A673 (cell line): Measurements from ENCODE around the gene SAT2. TPM values are rescaled to one million over a fixed set of nuclear protein-coding genes. Genes with fewer than 3 reads are reported as not detected.

ENCODE experiments used
- BruUV-seq: library from RNA; stranded (reverse); fragments of 400-500 nt; replicated peaks from 2 replicates; lab custom pipeline; 2021; lab: Mats Ljungman, UMichigan
- CTCF ChIA-PET: fragments of 300-600 bp; sonication (Branson Sonifier 250); formaldehyde crosslinking; loops from one replicate; lab custom pipeline; 2022; ENCODE audit warnings: antibody characterized with exemption; lab: Charles Lee
- POLR2A ChIA-PET: fragments of 300-600 bp; sonication (Branson Sonifier 250); formaldehyde crosslinking; loops from one replicate; lab custom pipeline; 2022; ENCODE audit warnings: antibody characterized with exemption; ENCODE audit not compliant: low non-redundant PET; lab: Charles Lee
- DNase-seq: peaks from one replicate; pipeline ENCODE4 v3.0.0-alpha.2; 2015; ENCODE audit warnings: low spot score
- H3K27ac ChIP-seq: fragments of 200-600 bp; sonication (generic); 2 replicates; pipeline ENCODE4 v1.5.1; 2016; ENCODE audit warnings: mixed run types, low read depth, mild to moderate bottlenecking, mixed read lengths, antibody characterized with exemption, low read length; ENCODE audit not compliant: poor library complexity, severe bottlenecking
- H3K27me3 ChIP-seq: fragments of 200-600 bp; sonication (generic); replicated peaks from 2 replicates; pipeline ENCODE4 v1.6.1; 2017; ENCODE audit warnings: mixed run types, low read depth, mild to moderate bottlenecking, mixed read lengths, antibody characterized with exemption, low read length; ENCODE audit not compliant: insufficient read depth, poor library complexity
- H3K36me3 ChIP-seq: fragments of 200-600 bp; sonication (generic); 2 replicates; pipeline ENCODE4 v1.6.1; 2016; ENCODE audit warnings: mixed run types, mild to moderate bottlenecking, mixed read lengths, antibody characterized with exemption, low read length; ENCODE audit not compliant: insufficient read depth, poor library complexity, severe bottlenecking
- H3K4me1 ChIP-seq: fragments of 200-600 bp; sonication (generic); 2 replicates; pipeline ENCODE4 v1.6.1; 2017; ENCODE audit warnings: mixed run types, mild to moderate bottlenecking, mixed read lengths, antibody characterized with exemption, low read length; ENCODE audit not compliant: insufficient read depth, poor library complexity, severe bottlenecking
- H3K4me3 ChIP-seq: fragments of 200-600 bp; sonication (generic); 2 replicates; pipeline ENCODE4 v1.5.1; 2016; ENCODE audit warnings: low read depth, mixed run types, mild to moderate bottlenecking, mixed read lengths, low read length; ENCODE audit not compliant: poor library complexity, severe bottlenecking
- H3K9me3 ChIP-seq: fragments of 200-600 bp; sonication (generic); 2 replicates; pipeline ENCODE4 v1.6.1; 2016; ENCODE audit warnings: mixed run types, low read depth, mild to moderate bottlenecking, mixed read lengths, antibody characterized with exemption, low read length; ENCODE audit not compliant: poor library complexity, severe bottlenecking
- CTCF ChIP-seq: fragments of 300-800, 200-600 bp; sonication (generic); conservative IDR thresholded peaks from 2 replicates; pipeline ENCODE4 v1.5.1; 2017; ENCODE audit warnings: low read depth, mild to moderate bottlenecking, antibody characterized with exemption, low read length, moderate library complexity, mixed read lengths
- EZH2 ChIP-seq: fragments of 200-600 bp; sonication (generic); IDR thresholded peaks from 2 replicates; pipeline ENCODE4 v1.6.1; 2017; ENCODE audit warnings: borderline replicate concordance, low read depth, mild to moderate bottlenecking, mixed read lengths, antibody characterized with exemption, low read length; ENCODE audit not compliant: poor library complexity, severe bottlenecking
- intact Hi-C: fragments of 100-400 bp; cut with micrococcal nuclease; formaldehyde crosslinking; loops from one replicate; pipeline ENCODE4 v1.10.0; 2022; ENCODE audit not compliant: unreplicated experiment
- total RNA-seq: library from RNA; stranded (reverse); gene quantifications from 2 replicates; pipeline ENCODE4 v1.2.3, GENCODE V29; 2021

The SAT2 gene
- total RNA-seq, 1 experiment from 2014 or later: 61.7 TPM

GRCh38 chr17:7592422-7593021 lies 35.1 kb downstream of the SAT2 start:
- ChIA-PET POLR2A (no interaction called here), CTCF (no interaction called here)
- BruUV-seq: TSS peak; percentile 55
- Histone ChIP-seq H3K36me3 (peaks cover 87% of the 10 kb centered on the region), H3K9me3 (no peaks in the 10 kb centered on the region), H3K27ac (no peak overlapping the region), H3K4me1 (no peaks in the 10 kb centered on the region), H3K4me3 (no peak overlapping the region), H3K27me3 (no peaks in the 10 kb centered on the region)
- DNase-seq: no peak
- TF ChIP-seq EZH2 (no peak), CTCF (no peak)
- intact Hi-C loops: no loop called here

GRCh38 chr17:7591596-7591995 lies 36.0 kb downstream of the SAT2 start:
- no peaks in the 10 kb centered on the region for H3K4me1 ChIP-seq
- H3K27me3 ChIP-seq: no peaks in the 10 kb centered on the region
- no peak overlapping the region for H3K4me3 ChIP-seq
- TF ChIP-seq CTCF (no peak), EZH2 (no peak)
- CTCF ChIA-PET: no interaction called here
- H3K27ac ChIP-seq: no peak overlapping the region
- no peaks in the 10 kb centered on the region for H3K9me3 ChIP-seq
- no TSS peak for BruUV-seq
- H3K36me3 ChIP-seq: peaks cover 88% of the 10 kb centered on the region
- POLR2A ChIA-PET: interaction anchor here (0.6 kb wide), 1 partner anchor 59 kb away, joined by 4 read pairs; the partner anchor contains the start of gene ATP1B2
- DNase-seq: no peak
- intact Hi-C loops: no loop called here

GRCh38 chr17:7590743-7591142 lies 36.9 kb downstream of the SAT2 start:
- Histone ChIP-seq H3K27me3 (no peaks in the 10 kb centered on the region), H3K4me1 (no peaks in the 10 kb centered on the region), H3K9me3 (no peaks in the 10 kb centered on the region), H3K27ac (peak overlapping the region; percentile 60), H3K4me3 (no peak overlapping the region), H3K36me3 (peaks cover 83% of the 10 kb centered on the region)
- intact Hi-C loops: no loop called here
- DNase-seq: no peak
- no TSS peak for BruUV-seq
- ChIA-PET CTCF (no interaction called here), POLR2A (interaction anchor here (1.7 kb wide), 1 partner anchor 97 kb away, joined by 3 read pairs; the partner anchor contains the start of gene WRAP53)
- TF ChIP-seq EZH2 (no peak), CTCF (no peak)
